Osteocyte (in vitro differentiated cells): ENCODE results near the gene SLC43A3. TPM values are rescaled to one million over a fixed set of nuclear protein-coding genes. Genes with fewer than 3 reads are reported as not detected.

ENCODE experiments used
- DNase-seq: peaks from one replicate; pipeline ENCODE4 v3.0.0; 2021; ENCODE audit warnings: mixed read lengths; ENCODE audit not compliant: unreplicated experiment; ENCODE audit errors: extremely low spot score
- H3K27ac Mint-ChIP-seq: one replicate; pipeline ENCODE4 v1.8.0; 2021; ENCODE audit warnings: mild to moderate bottlenecking, mixed read lengths; ENCODE audit not compliant: unreplicated experiment
- H3K27me3 Mint-ChIP-seq: one replicate; pipeline ENCODE4 v1.8.0; 2021; ENCODE audit warnings: mixed read lengths; ENCODE audit not compliant: unreplicated experiment
- H3K36me3 Mint-ChIP-seq: one replicate; pipeline ENCODE4 v1.8.0; 2021; ENCODE audit warnings: mixed read lengths; ENCODE audit not compliant: unreplicated experiment
- H3K4me1 Mint-ChIP-seq: one replicate; pipeline ENCODE4 v1.8.0; 2021; ENCODE audit warnings: mixed read lengths; ENCODE audit not compliant: unreplicated experiment
- H3K4me3 Mint-ChIP-seq: one replicate; pipeline ENCODE4 v1.8.0; 2021; ENCODE audit warnings: mild to moderate bottlenecking, moderate library complexity, mixed read lengths; ENCODE audit not compliant: unreplicated experiment
- H3K9me3 Mint-ChIP-seq: one replicate; pipeline ENCODE4 v1.8.0; 2021; ENCODE audit warnings: mixed read lengths; ENCODE audit not compliant: unreplicated experiment
- CTCF ChIP-seq: fragments of 200-600 bp; sonication (generic); IDR thresholded peaks from 2 replicates; pipeline ENCODE4 v1.5.0; 2021; ENCODE audit warnings: antibody characterized with exemption, mild to moderate bottlenecking, moderate library complexity
- total RNA-seq: library from RNA; stranded (reverse); gene quantifications from 2 replicates; pipeline ENCODE4 v1.2.1, GENCODE V29; 2021

Gene SLC43A3
- total RNA-seq, 1 donor from 2014 or later = 14.9 TPM

DNA sequence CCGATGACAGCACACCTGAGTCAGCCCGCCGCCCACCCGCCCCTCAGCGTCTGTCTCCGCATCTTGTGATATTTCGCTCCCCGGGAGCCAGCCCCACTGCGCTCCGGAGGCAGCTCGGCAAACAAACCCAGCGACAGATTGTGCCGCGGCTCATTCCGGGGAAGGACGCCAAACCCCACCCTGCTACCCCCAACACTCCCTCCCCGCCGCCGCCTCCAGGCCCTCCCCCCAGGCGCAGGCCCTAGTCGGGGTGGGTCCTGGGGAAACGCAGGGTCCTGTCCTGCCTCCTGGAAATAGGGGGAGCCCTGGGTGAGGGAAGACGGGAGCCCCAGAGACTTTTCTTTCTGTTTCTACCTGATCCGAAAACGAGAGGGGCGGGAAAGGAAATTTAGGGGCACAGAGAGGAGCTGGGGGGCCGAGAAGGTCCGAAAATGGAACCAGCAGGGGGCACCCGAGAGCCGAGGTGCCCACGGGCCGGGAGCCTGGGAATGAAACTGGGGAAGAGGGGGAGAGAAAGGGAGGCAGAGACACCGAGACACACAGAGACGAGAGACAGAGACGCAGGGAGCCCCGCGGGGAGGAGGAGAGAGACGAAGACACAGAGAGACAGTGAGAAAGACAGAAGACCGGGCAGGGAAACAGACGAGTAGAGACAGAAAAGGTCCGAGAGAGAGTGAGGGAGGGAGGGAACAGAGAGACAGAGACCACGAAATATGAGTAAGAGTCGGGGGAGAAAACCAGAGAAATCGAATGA, 31.7 kb upstream of the SLC43A3 start:
- DNase-seq = no peak
- Mint-ChIP-seq H3K4me3 (peak overlapping the region; percentile 70), H3K4me1 (peaks cover 25% of the 10 kb centered on the region), H3K36me3 (no peaks in the 10 kb centered on the region), H3K9me3 (no peaks in the 10 kb centered on the region), H3K27me3 (peaks cover 53% of the 10 kb centered on the region), H3K27ac (no peak overlapping the region)
- peak; percentile 86 for TF ChIP-seq CTCF

GRCh38 chr11:57458060-57458409, 31.1 kb upstream of the SLC43A3 start:
- peak overlapping the region; percentile 42 for H3K4me3 Mint-ChIP-seq

GRCh38 chr11:57457643-57458023, 30.7 kb upstream of the SLC43A3 start:
- H3K4me1 Mint-ChIP-seq = peaks cover 22% of the 10 kb centered on the region
- no peaks in the 10 kb centered on the region for H3K36me3 Mint-ChIP-seq
- DNase-seq = no peak
- H3K9me3 Mint-ChIP-seq = no peaks in the 10 kb centered on the region
- H3K27ac Mint-ChIP-seq = no peak overlapping the region
- H3K27me3 Mint-ChIP-seq = peaks cover 53% of the 10 kb centered on the region
- no peak for TF ChIP-seq CTCF
- peak overlapping the region; percentile 56 for H3K4me3 Mint-ChIP-seq

More at GRCh38 chr11:57458060-57458409, 31.1 kb upstream of the SLC43A3 start:
- DNase-seq = no peak
- Mint-ChIP-seq H3K4me1 (peaks cover 22% of the 10 kb centered on the region), H3K9me3 (no peaks in the 10 kb centered on the region), H3K27me3 (peaks cover 53% of the 10 kb centered on the region), H3K36me3 (no peaks in the 10 kb centered on the region), H3K27ac (no peak overlapping the region)
- no peak for TF ChIP-seq CTCF

- DNase-seq = peak; percentile 95
- peaks cover 54% of the 10 kb centered on the region for H3K27me3 Mint-ChIP-seq
- H3K27ac Mint-ChIP-seq = no peak overlapping the region
- peaks cover 22% of the 10 kb centered on the region for H3K4me1 Mint-ChIP-seq
- H3K9me3 Mint-ChIP-seq = no peaks in the 10 kb centered on the region
- peak; percentile 99 for TF ChIP-seq CTCF
- peak overlapping the region; percentile 56 for H3K4me3 Mint-ChIP-seq
- H3K36me3 Mint-ChIP-seq = no peaks in the 10 kb centered on the region
Observed at GRCh38 chr11:57456960-57457642, 30.2 kb upstream of the SLC43A3 start.

DNA sequence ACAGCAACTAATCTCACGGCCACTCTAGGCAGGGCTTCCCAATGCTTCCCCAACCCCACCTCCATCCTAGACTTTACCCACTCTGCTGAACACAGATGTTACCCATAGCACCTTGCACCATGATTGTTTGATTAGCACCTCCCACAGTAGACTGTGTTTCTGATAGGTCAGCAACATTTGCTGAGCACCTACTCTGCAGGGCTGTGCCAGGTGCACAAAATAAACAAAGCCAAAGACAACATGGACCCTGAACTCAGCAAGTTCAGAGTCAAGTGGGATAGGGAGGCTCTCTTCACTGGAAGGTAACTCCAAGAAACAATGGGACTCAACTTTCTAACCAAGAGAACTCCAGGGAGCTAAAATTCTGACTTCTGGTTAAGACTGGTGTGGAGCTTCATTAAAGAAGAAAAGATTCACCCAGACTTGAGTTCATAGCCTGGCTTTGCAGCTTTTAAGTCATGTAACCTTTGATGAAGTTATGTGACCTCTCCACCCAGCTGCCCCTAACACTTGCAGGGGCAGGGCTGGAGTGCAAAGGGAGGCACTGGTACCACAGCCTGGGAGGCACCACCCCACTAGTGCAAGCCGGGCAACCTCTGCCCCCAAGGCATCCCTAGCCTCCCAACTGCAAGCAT, 26.7 kb upstream of the SLC43A3 start:
- H3K36me3 Mint-ChIP-seq = no peaks in the 10 kb centered on the region
- TF ChIP-seq CTCF = no peak
- peaks cover 53% of the 10 kb centered on the region for H3K27me3 Mint-ChIP-seq
- peaks cover 9% of the 10 kb centered on the region for H3K4me1 Mint-ChIP-seq
- H3K27ac Mint-ChIP-seq = no peak overlapping the region
- no peak overlapping the region for H3K4me3 Mint-ChIP-seq
- no peaks in the 10 kb centered on the region for H3K9me3 Mint-ChIP-seq
- DNase-seq = no peak
